GM23248 (cell line): ENCODE measurements around the gene RABL6. TPM values are rescaled to one million over a fixed set of nuclear protein-coding genes. Genes with fewer than 3 reads are reported as not detected.
A peak's percentile ranks its signal among the peaks of the same experiment; 100 is the strongest.
"Not testable (repeated sequence)": the region's sequence is repeated elsewhere in the genome, so short reads cannot be mapped to it uniquely, and the experiment has no call there.

Experiments
- DNase-seq: peaks from one replicate; pipeline ENCODE4 v3.0.0-alpha.2; 2015
- H2AFZ ChIP-seq: fragments of 200-600 bp; sonication (generic); 2 replicates; pipeline ENCODE4 v1.6.1; 2016; ENCODE audit warnings: antibody characterized with exemption
- H3F3A ChIP-seq: fragments of 200-600 bp; sonication (generic); 2 replicates; pipeline ENCODE4 v1.6.1; 2016; ENCODE audit warnings: mild to moderate bottlenecking, antibody characterized with exemption, mixed run types; ENCODE audit not compliant: insufficient read depth
- H3K27ac ChIP-seq: fragments of 200-600 bp; sonication (generic); 2 replicates; pipeline ENCODE4 v1.5.1; 2016; ENCODE audit warnings: mild to moderate bottlenecking
- H3K27me3 ChIP-seq: fragments of 200-600 bp; sonication (generic); replicated peaks from 2 replicates; pipeline ENCODE4 v1.6.1; 2016; ENCODE audit warnings: mild to moderate bottlenecking; ENCODE audit not compliant: insufficient read depth
- H3K36me3 ChIP-seq: fragments of 200-600 bp; sonication (generic); 2 replicates; pipeline ENCODE4 v1.6.1; 2016; ENCODE audit warnings: low read depth, mild to moderate bottlenecking
- H3K4me1 ChIP-seq: fragments of 200-600 bp; sonication (generic); 2 replicates; pipeline ENCODE4 v1.6.1; 2016; ENCODE audit warnings: mild to moderate bottlenecking; ENCODE audit not compliant: insufficient read depth
- H3K4me2 ChIP-seq: fragments of 200-600 bp; sonication (generic); one replicate; pipeline ENCODE4 v1.6.1; 2016; ENCODE audit warnings: mild to moderate bottlenecking; ENCODE audit not compliant: unreplicated experiment
- H3K4me3 ChIP-seq: fragments of 200-600 bp; sonication (generic); 2 replicates; pipeline ENCODE4 v1.5.1; 2016; ENCODE audit warnings: mild to moderate bottlenecking
- H3K79me2 ChIP-seq: fragments of 200-600 bp; sonication (generic); 2 replicates; pipeline ENCODE4 v1.6.1; 2016; ENCODE audit warnings: mild to moderate bottlenecking; ENCODE audit not compliant: insufficient read depth
- H3K9ac ChIP-seq: fragments of 200-600 bp; sonication (generic); 2 replicates; pipeline ENCODE4 v1.6.1; 2016; ENCODE audit warnings: mild to moderate bottlenecking
- H3K9me2 ChIP-seq: fragments of 200-600 bp; sonication (generic); 2 replicates; pipeline ENCODE4 v1.6.1; 2016; ENCODE audit warnings: mixed run types, mild to moderate bottlenecking, moderate library complexity; ENCODE audit not compliant: insufficient read depth
- H3K9me3 ChIP-seq: fragments of 200-600 bp; sonication (generic); one replicate; pipeline ENCODE4 v1.6.1; 2017; ENCODE audit warnings: low read depth
- H4K20me1 ChIP-seq: fragments of 200-600 bp; sonication (generic); 2 replicates; pipeline ENCODE4 v1.6.0; 2016; ENCODE audit not compliant: insufficient read depth
- EZH2 ChIP-seq: fragments of 200-600 bp; sonication (generic); IDR thresholded peaks from 2 replicates; pipeline ENCODE4 v1.6.1; 2018; ENCODE audit warnings: antibody characterized with exemption, mild to moderate bottlenecking; ENCODE audit not compliant: insufficient read depth, poor library complexity, severe bottlenecking
- EZH2phosphoT487 ChIP-seq: fragments of 200-600 bp; sonication (generic); IDR thresholded peaks from 2 replicates; pipeline ENCODE4 v1.6.1; 2018; ENCODE audit warnings: antibody characterized with exemption, moderate library complexity, mild to moderate bottlenecking, low read depth; ENCODE audit not compliant: insufficient read depth
- WGBS, 2 experiments: methylation state at CpG; one replicate each; pipeline ENCODE4 v1.1.6; 2015 to 2017; ENCODE audit warnings: low lambda C conversion rate in 2 of 2, low coverage in 1 of 2; ENCODE audit errors: missing lambda C conversion rate in 2 of 2; 5-methylcytosine and 5-hydroxymethylcytosine counted together
- in situ Hi-C: fragments of 300-500 bp; cut with MboI; formaldehyde crosslinking; loops from 2 replicates; pipeline ENCODE4 v1.15.0; 2020
- polyA plus RNA-seq: library from polyadenylated mRNA; unstranded; fragments of >200 nt; fragmentation: Nextera tagmentation; extraction: Ambion mirVana; gene quantifications from 2 replicates; pipeline ENCODE4 v1.2.1, GENCODE V29; 2016
- total RNA-seq: library from RNA; depleted of rRNA; stranded (reverse); fragments of >200 nt; shearing (Covaris generic); gene quantifications from 2 replicates; pipeline ENCODE4 v1.2.3, GENCODE V29; 2014

RABL6 gene
- total and polyA plus RNA-seq, 2 experiments from 2014 or later, result 22.0 to 81.1 TPM

DNA sequence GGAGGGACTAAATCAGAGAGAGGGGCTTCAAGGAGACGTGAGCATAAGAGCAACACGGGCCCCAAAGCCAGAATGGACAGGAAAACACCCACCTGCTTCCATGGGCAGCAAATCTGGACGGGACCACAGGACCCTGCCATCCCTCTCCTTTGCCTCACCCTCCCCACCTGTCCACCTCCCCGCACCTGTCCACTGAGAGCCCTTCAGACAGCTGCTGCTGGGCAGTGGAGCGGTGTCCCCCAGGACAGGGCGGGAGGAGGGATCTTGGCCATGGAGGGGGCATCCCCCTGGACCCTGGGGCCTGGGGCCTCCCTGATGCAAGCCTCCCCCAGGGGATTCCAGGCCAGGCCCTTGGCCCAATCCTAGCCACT is 9.1 kb upstream of the RABL6 start:
- Histone ChIP-seq H3K79me2 (no peaks in the 10 kb centered on the region), H2AFZ (no peak overlapping the region), H3F3A (0 out of 2 replicates have a peak, but pooled peaks cover 4% of the 10 kb centered on the region), H3K4me2 (no peak overlapping the region), H3K9me2 (no peaks in the 10 kb centered on the region), H3K27ac (no peak overlapping the region), H4K20me1 (no peaks in the 10 kb centered on the region), H3K27me3 (peaks cover 50% of the 10 kb centered on the region), H3K9me3 (no peaks in the 10 kb centered on the region), H3K36me3 (no peaks in the 10 kb centered on the region), H3K4me3 (no peak overlapping the region), H3K4me1 (0 out of 2 replicates have a peak, but pooled peaks cover 3% of the 10 kb centered on the region), H3K9ac (no peak overlapping the region)
- no peak for DNase-seq
- 67 to 68% methylated on average over 6 of the region's 6 CpGs for WGBS, 2 experiments
- in situ Hi-C loops, result no loop called here
- no peak for TF ChIP-seq EZH2phosphoT487
- peak; percentile 2 for TF ChIP-seq EZH2

DNA sequence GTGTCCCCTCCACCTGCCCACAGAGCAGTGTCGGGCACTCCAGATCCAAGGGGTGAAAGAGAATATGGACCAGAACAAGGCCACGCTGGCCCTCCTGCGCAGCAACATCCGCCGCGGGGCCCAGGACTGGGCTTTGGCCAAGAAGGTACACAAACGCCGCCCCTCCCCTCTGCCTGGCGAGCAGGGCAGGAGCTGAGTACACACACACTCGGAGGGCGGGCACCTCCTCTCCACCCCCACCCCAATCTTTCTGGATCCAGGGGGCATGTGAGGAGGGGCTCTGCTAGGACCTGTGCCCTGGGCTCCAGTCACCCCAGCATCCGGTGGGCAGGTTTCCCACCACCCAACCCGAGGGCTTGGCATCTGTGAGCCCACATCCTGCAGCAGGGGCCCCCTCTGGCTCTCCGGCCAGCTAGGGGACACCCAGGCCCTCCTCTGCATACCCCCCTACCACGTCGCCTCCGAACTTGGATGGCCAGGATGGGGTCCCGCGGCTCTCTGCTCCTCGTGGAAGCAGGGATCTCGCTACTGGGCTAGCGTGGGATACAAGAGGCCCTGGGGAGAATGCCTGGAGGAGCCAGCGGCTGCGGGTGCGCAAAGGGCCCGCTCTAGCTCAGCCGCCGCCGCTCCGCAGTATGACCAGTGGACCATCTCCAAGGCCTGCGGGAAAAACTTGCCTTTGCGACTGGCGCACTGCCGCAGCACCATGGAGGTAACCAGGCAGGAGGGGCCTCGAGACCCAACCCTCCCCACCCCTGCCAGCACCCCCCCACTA is 8.5 kb upstream of the RABL6 start:
- no peak overlapping the region for H2AFZ ChIP-seq
- no peak overlapping the region for H3K9ac ChIP-seq
- 0 out of 2 replicates have a peak, but pooled peaks cover 4% of the 10 kb centered on the region for H3F3A ChIP-seq
- no peak overlapping the region for H3K4me2 ChIP-seq
- no peaks in the 10 kb centered on the region for H4K20me1 ChIP-seq
- H3K4me1 ChIP-seq, result 0 out of 2 replicates have a peak, but pooled peaks cover 3% of the 10 kb centered on the region
- no peaks in the 10 kb centered on the region for H3K79me2 ChIP-seq
- DNase-seq, result peak; percentile 16
- H3K27ac ChIP-seq, result no peak overlapping the region
- in situ Hi-C loops, result no loop called here
- no peaks in the 10 kb centered on the region for H3K9me3 ChIP-seq
- no peaks in the 10 kb centered on the region for H3K9me2 ChIP-seq
- no peak overlapping the region for H3K4me3 ChIP-seq
- no peaks in the 10 kb centered on the region for H3K36me3 ChIP-seq
- WGBS, 2 experiments, result 29% methylated on average over 29 to 35 of the region's 35 CpGs
- TF ChIP-seq EZH2phosphoT487 (no peak), EZH2 (peak; percentile 17)
- H3K27me3 ChIP-seq, result peaks cover 50% of the 10 kb centered on the region

DNA sequence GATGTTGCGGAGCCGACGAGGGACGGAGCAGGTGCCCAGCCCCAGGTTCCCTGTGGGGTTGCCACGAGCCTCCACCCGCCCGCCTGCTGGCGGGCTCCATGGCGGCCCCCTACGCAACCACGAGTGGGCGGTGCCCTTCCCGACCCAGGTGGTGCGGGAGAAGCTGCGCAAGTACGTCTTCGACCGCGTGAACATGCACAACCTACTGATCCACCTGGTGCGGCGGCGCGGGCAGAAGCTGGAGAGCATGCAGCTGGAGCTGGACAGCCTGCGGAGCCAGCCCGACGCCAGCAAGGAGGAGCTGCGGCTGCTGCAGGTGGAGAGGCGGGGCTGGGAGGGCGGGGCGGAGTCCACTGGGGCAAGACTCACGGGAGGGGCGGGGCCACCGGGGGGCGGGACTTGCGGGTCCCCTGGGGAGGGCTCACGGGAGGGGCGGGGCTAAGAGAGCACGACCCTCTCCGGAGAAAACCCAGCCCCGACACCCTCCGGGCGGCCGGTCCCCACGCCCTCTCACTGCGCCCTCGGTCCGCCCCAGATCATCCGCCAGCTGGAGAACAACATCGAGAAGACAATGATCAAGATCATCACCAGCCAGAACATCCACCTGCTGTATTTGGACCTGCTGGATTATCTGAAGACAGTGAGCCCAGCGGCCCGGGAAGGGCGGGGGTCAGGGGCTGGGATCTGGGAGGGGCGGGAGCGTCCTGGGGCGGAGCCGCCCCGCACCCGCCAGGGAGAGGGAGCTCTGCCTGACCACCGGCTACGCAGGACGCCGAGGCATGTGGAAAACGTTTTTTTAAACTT is 7.7 kb upstream of the RABL6 start:
- no peak for TF ChIP-seq EZH2phosphoT487
- no peak for TF ChIP-seq EZH2
- H3F3A ChIP-seq, result 0 out of 2 replicates have a peak, but pooled peaks cover 4% of the 10 kb centered on the region
- peak overlapping the region; percentile 56 for H3K4me2 ChIP-seq
- no peak overlapping the region for H2AFZ ChIP-seq
- DNase-seq, result peak; percentile 67
- H4K20me1 ChIP-seq, result no peaks in the 10 kb centered on the region
- in situ Hi-C loops, result no loop called here
- peaks cover 50% of the 10 kb centered on the region for H3K27me3 ChIP-seq
- H3K9ac ChIP-seq, result no peak overlapping the region
- no peaks in the 10 kb centered on the region for H3K36me3 ChIP-seq
- H3K27ac ChIP-seq, result no peak overlapping the region
- H3K9me2 ChIP-seq, result no peaks in the 10 kb centered on the region
- H3K4me3 ChIP-seq, result peak overlapping the region; percentile 40
- 2% methylated on average over 41 to 56 of the region's 63 CpGs for WGBS, 2 experiments
- H3K79me2 ChIP-seq, result no peaks in the 10 kb centered on the region
- H3K4me1 ChIP-seq, result 0 out of 2 replicates have a peak, but pooled peaks cover 3% of the 10 kb centered on the region
- no peaks in the 10 kb centered on the region for H3K9me3 ChIP-seq

DNA sequence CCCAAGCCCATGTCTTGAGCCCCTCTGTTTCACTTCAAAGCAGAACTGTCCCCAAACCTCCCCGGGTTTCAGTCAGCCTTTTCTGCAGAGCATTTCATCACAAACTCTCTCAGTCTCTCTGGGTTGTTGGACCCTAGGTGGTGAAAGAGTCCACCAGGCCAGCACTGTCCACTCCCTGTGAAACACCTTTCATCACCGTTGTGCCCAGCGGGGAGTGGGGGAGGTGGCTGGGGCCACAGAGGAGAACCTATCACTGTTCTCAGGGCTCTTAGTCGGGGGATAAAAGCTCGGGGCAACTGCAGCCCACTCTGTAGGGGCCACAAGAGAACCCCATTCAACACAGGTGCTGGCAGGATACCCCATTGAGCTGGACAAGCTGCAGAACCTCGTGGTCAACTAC is 5.4 kb upstream of the RABL6 start:
- WGBS, 2 experiments, result 68 to 76% methylated on average over 6 of the region's 6 CpGs
- 0 out of 2 replicates have a peak, but pooled peaks cover 3% of the 10 kb centered on the region for H3K4me1 ChIP-seq
- no peaks in the 10 kb centered on the region for H3K36me3 ChIP-seq
- H3K79me2 ChIP-seq, result no peaks in the 10 kb centered on the region
- H3K4me3 ChIP-seq, result no peak overlapping the region
- no peak overlapping the region for H2AFZ ChIP-seq
- no peaks in the 10 kb centered on the region for H3K9me3 ChIP-seq
- no peak for DNase-seq
- in situ Hi-C loops, result no loop called here
- no peaks in the 10 kb centered on the region for H3K9me2 ChIP-seq
- H3K9ac ChIP-seq, result no peak overlapping the region
- no peaks in the 10 kb centered on the region for H4K20me1 ChIP-seq
- peaks cover 42% of the 10 kb centered on the region for H3K27me3 ChIP-seq
- TF ChIP-seq EZH2phosphoT487 (no peak), EZH2 (no peak)
- no peak overlapping the region for H3K4me2 ChIP-seq
- 0 out of 2 replicates have a peak, but pooled peaks cover 4% of the 10 kb centered on the region for H3F3A ChIP-seq
- H3K27ac ChIP-seq, result no peak overlapping the region

DNA sequence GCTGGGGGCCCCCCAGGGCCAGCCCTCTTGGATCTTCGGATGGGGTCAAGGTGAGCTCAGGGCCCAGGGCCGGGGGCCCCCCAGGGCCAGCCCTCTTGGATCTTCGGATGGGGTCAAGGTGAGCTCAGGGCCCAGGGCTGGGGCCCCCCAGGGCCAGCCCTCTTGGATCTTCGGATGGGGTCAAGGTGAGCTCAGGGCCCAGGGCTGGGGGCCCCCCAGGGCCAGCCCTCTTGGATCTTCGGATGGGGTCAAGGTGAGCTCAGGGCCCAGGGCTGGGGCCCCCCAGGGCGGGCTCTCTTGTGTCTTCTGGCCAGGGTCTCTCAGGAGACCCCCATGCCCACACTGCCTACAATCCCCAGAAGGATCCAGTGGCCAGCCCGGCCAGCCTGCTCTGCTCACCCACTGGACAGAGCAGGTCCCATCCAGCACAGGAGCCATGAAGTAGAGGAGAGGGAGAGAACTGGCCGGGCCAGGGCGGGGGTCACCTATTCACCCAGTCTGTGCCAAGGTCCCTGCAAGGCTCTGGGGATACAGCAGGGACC is 4.7 kb upstream of the RABL6 start:
- H3K4me2 ChIP-seq, H4K20me1 ChIP-seq, H3F3A ChIP-seq, H3K9me2 ChIP-seq, H3K4me1 ChIP-seq, H3K27ac ChIP-seq, H3K79me2 ChIP-seq, in situ Hi-C loops, DNase-seq, H3K9me3 ChIP-seq, H3K4me3 ChIP-seq, H3K36me3 ChIP-seq, H3K9ac ChIP-seq, H2AFZ ChIP-seq: not testable (repeated sequence)
- peaks cover 38% of the 10 kb centered on the region for H3K27me3 ChIP-seq
- 70 to 81% methylated on average over 3 to 5 of the region's 9 CpGs for WGBS, 2 experiments
